Measurements from ENCODE around the gene APOL6.
"Not testable (repeated sequence)": the region's sequence is repeated elsewhere in the genome, so short reads cannot be mapped to it uniquely, and the experiment has no call there.

Gene APOL6

GRCh38 chr22:35611200-35611890 lies 36.9 kb upstream of the APOL6 start:
- Mint-ChIP-seq H3K27me3 (peaks cover 6% of the 10 kb centered on the region), H3K36me3 (no peaks in the 10 kb centered on the region), H3K27ac (no peak overlapping the region), H3K4me1 (ENCODE audit: low read depth) (peaks cover 8% of the 10 kb centered on the region), H3K9me3 (ENCODE audit: low read depth) (no peaks in the 10 kb centered on the region), H3K4me3 (no peak overlapping the region)

GRCh38 chr22:35611891-35612576 lies 36.2 kb upstream of the APOL6 start:
- Mint-ChIP-seq H3K4me3 (no peak overlapping the region), H3K4me1 (ENCODE audit: low read depth) (peaks cover 15% of the 10 kb centered on the region), H3K27me3 (peaks cover 1% of the 10 kb centered on the region), H3K27ac (no peak overlapping the region), H3K36me3 (no peaks in the 10 kb centered on the region), H3K9me3 (ENCODE audit: low read depth) (no peaks in the 10 kb centered on the region)

GRCh38 chr22:35612903-35613302 lies 35.3 kb upstream of the APOL6 start:
- Mint-ChIP-seq H3K9me3 (ENCODE audit: low read depth) (no peaks in the 10 kb centered on the region), H3K27ac (no peak overlapping the region), H3K4me1 (ENCODE audit: low read depth) (peaks cover 15% of the 10 kb centered on the region), H3K27me3 (peaks cover 1% of the 10 kb centered on the region), H3K36me3 (no peaks in the 10 kb centered on the region), H3K4me3 (no peak overlapping the region)

- Mint-ChIP-seq H3K4me1 (ENCODE audit: low read depth) (peaks cover 15% of the 10 kb centered on the region), H3K36me3 (no peaks in the 10 kb centered on the region), H3K4me3 (no peak overlapping the region), H3K9me3 (ENCODE audit: low read depth) (no peaks in the 10 kb centered on the region), H3K27ac (no peak overlapping the region), H3K27me3 (no peaks in the 10 kb centered on the region)
Measured at GRCh38 chr22:35614404-35614803, 33.8 kb upstream of the APOL6 start.

GRCh38 chr22:35615156-35615555 lies 33.1 kb upstream of the APOL6 start:
- no peak overlapping the region for H3K27ac Mint-ChIP-seq
- H3K4me3 Mint-ChIP-seq, result no peak overlapping the region
- no peaks in the 10 kb centered on the region for H3K9me3 Mint-ChIP-seq (ENCODE audit: low read depth)
- no peaks in the 10 kb centered on the region for H3K36me3 Mint-ChIP-seq
- no peaks in the 10 kb centered on the region for H3K27me3 Mint-ChIP-seq
- peaks cover 15% of the 10 kb centered on the region for H3K4me1 Mint-ChIP-seq (ENCODE audit: low read depth)

- no peak overlapping the region for H3K27ac Mint-ChIP-seq
- no peaks in the 10 kb centered on the region for H3K27me3 Mint-ChIP-seq
- no peaks in the 10 kb centered on the region for H3K36me3 Mint-ChIP-seq
- no peaks in the 10 kb centered on the region for H3K9me3 Mint-ChIP-seq (ENCODE audit: low read depth)
- H3K4me1 Mint-ChIP-seq (ENCODE audit: low read depth), result peaks cover 15% of the 10 kb centered on the region
- no peak overlapping the region for H3K4me3 Mint-ChIP-seq
Measured at GRCh38 chr22:35616043-35616442, 32.2 kb upstream of the APOL6 start.

- H3K27ac Mint-ChIP-seq, result no peak within 1 kb of the TSS
Measured at GRCh38 chr22:35617137-35617755, 31.0 kb upstream of the APOL6 start, which contains the start of gene MB. Gene MB, minus strand, starts transcription at chr22:35617329. Its CDS starts 72 bp downstream, at chr22:35617257.

GRCh38 chr22:35618427-35619223 lies 29.6 kb upstream of the APOL6 start:
- H3K4me1 Mint-ChIP-seq (ENCODE audit: low read depth), result peaks cover 16% of the 10 kb centered on the region
- H3K36me3 Mint-ChIP-seq, result no peaks in the 10 kb centered on the region
- H3K4me3 Mint-ChIP-seq, result no peak overlapping the region
- no peaks in the 10 kb centered on the region for H3K9me3 Mint-ChIP-seq (ENCODE audit: low read depth)
- no peak overlapping the region for H3K27ac Mint-ChIP-seq
- no peaks in the 10 kb centered on the region for H3K27me3 Mint-ChIP-seq

More at GRCh38 chr22:35617137-35617755, 31.0 kb upstream of the APOL6 start, which contains the start of gene MB:
- Mint-ChIP-seq H3K27me3 (no peaks in the 10 kb centered on the region), H3K9me3 (ENCODE audit: low read depth) (no peaks in the 10 kb centered on the region), H3K36me3 (no peaks in the 10 kb centered on the region), H3K4me3 (no peak within 1 kb of the TSS), H3K4me1 (ENCODE audit: low read depth) (peaks cover 15% of the 10 kb centered on the region)

- H3K4me3 Mint-ChIP-seq, result no peak overlapping the region
- no peaks in the 10 kb centered on the region for H3K36me3 Mint-ChIP-seq
- no peaks in the 10 kb centered on the region for H3K9me3 Mint-ChIP-seq (ENCODE audit: low read depth)
- H3K27me3 Mint-ChIP-seq, result peaks cover 1% of the 10 kb centered on the region
- H3K27ac Mint-ChIP-seq, result no peak overlapping the region
- peaks cover 16% of the 10 kb centered on the region for H3K4me1 Mint-ChIP-seq (ENCODE audit: low read depth)
Measured at GRCh38 chr22:35619336-35620094, 28.7 kb upstream of the APOL6 start.

- peaks cover 6% of the 10 kb centered on the region for H3K27me3 Mint-ChIP-seq
- no peaks in the 10 kb centered on the region for H3K36me3 Mint-ChIP-seq
- H3K27ac Mint-ChIP-seq, result no peak overlapping the region
- H3K9me3 Mint-ChIP-seq (ENCODE audit: low read depth), result no peaks in the 10 kb centered on the region
- no peak overlapping the region for H3K4me3 Mint-ChIP-seq
- H3K4me1 Mint-ChIP-seq (ENCODE audit: low read depth), result peaks cover 14% of the 10 kb centered on the region
Measured at GRCh38 chr22:35620624-35621251, 27.5 kb upstream of the APOL6 start.

- H3K27ac Mint-ChIP-seq, result no peak overlapping the region
- H3K4me3 Mint-ChIP-seq, result no peak overlapping the region
- H3K27me3 Mint-ChIP-seq, result peaks cover 6% of the 10 kb centered on the region
- H3K4me1 Mint-ChIP-seq (ENCODE audit: low read depth), result peaks cover 7% of the 10 kb centered on the region
- no peaks in the 10 kb centered on the region for H3K36me3 Mint-ChIP-seq
- no peaks in the 10 kb centered on the region for H3K9me3 Mint-ChIP-seq (ENCODE audit: low read depth)
Measured at GRCh38 chr22:35621451-35621850, 26.8 kb upstream of the APOL6 start.

GRCh38 chr22:35622191-35622913 lies 25.9 kb upstream of the APOL6 start:
- Mint-ChIP-seq H3K9me3 (ENCODE audit: low read depth) (no peaks in the 10 kb centered on the region), H3K27me3 (peaks cover 6% of the 10 kb centered on the region), H3K4me1 (ENCODE audit: low read depth) (peaks cover 7% of the 10 kb centered on the region), H3K4me3 (no peak overlapping the region), H3K36me3 (no peaks in the 10 kb centered on the region), H3K27ac (no peak overlapping the region)

GRCh38 chr22:35623885-35624284 lies 24.4 kb upstream of the APOL6 start:
- H3K9me3 Mint-ChIP-seq (ENCODE audit: low read depth); H3K36me3 Mint-ChIP-seq; H3K27ac Mint-ChIP-seq; H3K27me3 Mint-ChIP-seq; H3K4me3 Mint-ChIP-seq: not testable (repeated sequence)
- peaks cover 15% of the 10 kb centered on the region for H3K4me1 Mint-ChIP-seq (ENCODE audit: low read depth)
